ENCODE data around the gene FARSB.
A peak's percentile ranks its signal among the peaks of the same experiment; 100 is the strongest.
"Not testable (repeated sequence)": the region's sequence is repeated elsewhere in the genome, so short reads cannot be mapped to it uniquely, and the experiment has no call there.

FARSB gene

DNA sequence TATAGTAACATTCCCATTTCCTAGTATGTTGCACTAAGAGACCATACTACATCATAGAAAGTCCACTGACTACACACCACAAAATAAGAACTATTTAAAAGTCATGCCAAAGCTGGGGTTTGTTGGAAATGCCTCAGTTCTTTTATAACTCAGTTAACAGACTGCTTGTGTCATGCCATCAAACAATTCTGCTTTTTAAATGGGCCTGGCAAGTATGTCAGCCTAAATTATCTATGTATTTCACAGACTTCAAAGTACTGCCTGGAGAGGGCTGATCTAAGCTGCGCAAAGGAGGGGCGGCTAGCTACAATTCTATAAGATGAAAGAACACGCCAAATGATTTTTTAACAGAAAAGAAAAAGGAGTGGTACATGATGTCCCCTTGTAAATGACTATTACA is 49.6 kb downstream of the FARSB start:
- TF ChIP-seq POLR2A (IDR thresholded peaks at IDR 0.05; ENCODE audit: low read depth, low read length) = no peak
- DNase-seq (ENCODE audit: insufficient read length, low spot score) (no peak), FAIRE-seq (no peak)

DNA sequence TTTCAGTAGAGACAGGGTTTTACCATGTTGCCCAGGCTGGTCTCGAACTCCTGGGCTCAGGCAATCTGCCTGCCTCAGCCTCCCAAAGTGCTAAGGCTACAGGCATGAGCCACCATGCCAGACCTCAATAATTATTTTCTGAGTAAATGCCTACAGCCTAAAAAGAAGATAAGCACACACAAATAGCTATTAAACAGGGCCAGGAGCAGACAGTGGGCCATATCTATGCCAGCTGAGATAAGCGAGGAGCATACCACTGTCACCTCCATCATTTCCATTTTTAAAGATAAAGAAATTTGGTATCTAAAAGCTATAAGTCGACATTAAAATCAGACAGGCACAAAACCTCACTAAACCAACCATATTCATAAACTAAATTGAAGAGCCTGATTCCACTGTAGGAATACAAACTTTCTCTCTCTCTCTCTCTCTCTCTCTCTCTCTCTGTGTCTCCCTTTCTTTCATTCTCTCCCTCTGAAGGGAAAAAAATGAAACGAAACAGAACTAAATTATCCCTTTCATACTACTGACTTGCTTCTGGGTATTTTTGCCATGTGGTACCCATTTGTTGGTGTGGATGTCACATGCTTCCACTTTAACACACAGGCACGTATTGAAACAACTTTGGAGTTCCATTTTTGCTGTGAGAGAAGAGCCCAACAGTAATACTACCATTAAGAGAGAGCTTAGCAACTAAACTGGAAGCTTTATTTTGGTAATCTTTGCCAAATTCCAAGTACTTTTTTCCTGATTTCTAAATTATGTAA is 51.0 kb downstream of the FARSB start:
- TF ChIP-seq POLR2A (IDR thresholded peaks at IDR 0.05; ENCODE audit: low read depth, low read length) = no peak
- DNase-seq (ENCODE audit: insufficient read length, low spot score) = no peak
- no peak for FAIRE-seq

DNA sequence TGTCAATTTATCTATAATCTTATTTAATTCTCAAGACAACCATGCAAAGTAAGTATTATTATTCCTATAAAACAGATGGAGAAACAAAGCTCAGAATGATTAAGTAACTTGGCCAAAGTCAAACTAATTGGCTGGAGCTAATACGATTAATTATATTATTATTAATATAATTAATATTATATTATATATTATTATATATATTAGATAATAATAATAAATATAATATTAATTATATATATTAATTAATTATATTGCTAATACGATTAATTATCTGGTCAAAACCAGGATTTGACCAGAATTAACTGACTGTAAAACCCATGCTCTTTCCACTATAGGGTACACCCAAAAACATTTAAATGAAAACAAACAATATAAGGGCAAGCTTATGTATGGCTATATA is 52.4 kb downstream of the FARSB start:
- DNase-seq (ENCODE audit: insufficient read length, low spot score) (no peak), FAIRE-seq (no peak)
- no peak for TF ChIP-seq POLR2A (IDR thresholded peaks at IDR 0.05; ENCODE audit: low read depth, low read length)

DNA sequence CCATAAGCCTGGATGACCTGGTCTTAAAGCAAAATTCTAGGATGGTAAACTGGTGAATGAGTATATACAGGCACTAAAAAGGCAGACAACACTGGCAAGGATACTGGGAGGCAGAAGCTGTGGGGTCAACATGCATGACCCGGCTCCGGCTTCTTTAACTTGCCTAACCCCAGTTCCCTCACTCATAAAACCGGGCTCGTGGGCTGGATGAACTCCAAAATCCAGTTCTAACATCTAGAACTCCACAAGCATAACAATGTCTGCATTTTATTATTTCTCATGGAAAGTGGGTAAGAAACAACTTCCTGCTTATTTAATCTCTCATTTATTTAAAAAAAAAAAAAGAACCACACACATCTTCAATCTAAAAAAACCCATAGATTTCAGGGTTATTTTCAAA is 57.3 kb downstream of the FARSB start:
- DNase-seq (ENCODE audit: insufficient read length, low spot score) (no peak), FAIRE-seq (no peak)
- TF ChIP-seq POLR2A (IDR thresholded peaks at IDR 0.05; ENCODE audit: low read depth, low read length) = no peak

DNA sequence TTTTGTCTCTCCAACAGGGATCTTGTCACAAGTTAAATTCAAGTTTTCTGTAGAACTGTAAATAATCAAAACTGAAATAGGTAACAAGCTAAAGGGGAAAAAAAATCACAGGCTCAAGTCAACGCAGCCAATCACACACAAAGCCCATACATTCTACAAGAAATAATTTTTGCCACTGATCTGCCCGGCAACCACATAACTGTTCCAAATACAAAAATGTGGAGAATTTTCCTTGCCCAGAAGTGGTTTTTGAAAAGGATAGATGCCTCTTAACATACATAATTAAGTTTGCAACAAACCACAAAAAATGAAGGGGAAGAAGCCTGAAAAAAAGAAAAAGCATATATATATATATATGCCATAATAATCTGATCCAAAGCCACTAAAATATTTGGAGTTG is 60.3 kb downstream of the FARSB start:
- FAIRE-seq = no peak
- no peak for TF ChIP-seq POLR2A (IDR thresholded peaks at IDR 0.05; ENCODE audit: low read depth, low read length)
- DNase-seq (ENCODE audit: insufficient read length, low spot score) = no peak

- DNase-seq (ENCODE audit: insufficient read length, low spot score) (no peak), FAIRE-seq (peak; percentile 85)
- TF ChIP-seq POLR2A (IDR thresholded peaks at IDR 0.05; ENCODE audit: low read depth, low read length) = no peak
Observed at GRCh38 chr2:222594679-222595078, 61.2 kb downstream of the FARSB start.

DNA sequence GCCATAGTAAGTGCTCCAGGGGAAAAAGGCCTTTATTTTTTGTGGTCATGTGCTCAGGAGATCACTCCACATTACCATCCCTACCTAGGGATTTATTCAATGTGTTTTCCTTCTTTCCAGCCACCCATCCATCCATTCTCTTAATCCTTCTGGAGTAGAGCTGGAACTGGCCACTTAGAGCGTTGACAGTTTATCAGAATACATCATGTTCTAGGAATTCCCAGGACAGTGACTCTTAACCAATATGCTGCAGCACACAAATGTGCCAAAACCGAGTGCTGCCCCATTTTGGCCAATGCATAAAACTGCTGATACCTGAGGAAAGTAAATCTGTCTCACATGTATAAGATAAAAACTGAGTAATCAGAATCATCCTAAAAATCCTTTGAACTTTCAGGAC is 63.7 kb downstream of the FARSB start:
- FAIRE-seq (no peak), DNase-seq (ENCODE audit: insufficient read length, low spot score) (no peak)
- TF ChIP-seq POLR2A (IDR thresholded peaks at IDR 0.05; ENCODE audit: low read depth, low read length) = no peak

GRCh38 chr2:222591661-222592060 is 64.2 kb downstream of the FARSB start:
- DNase-seq (ENCODE audit: insufficient read length, low spot score) (no peak), FAIRE-seq (no peak)
- no peak for TF ChIP-seq POLR2A (IDR thresholded peaks at IDR 0.05; ENCODE audit: low read depth, low read length)

DNA sequence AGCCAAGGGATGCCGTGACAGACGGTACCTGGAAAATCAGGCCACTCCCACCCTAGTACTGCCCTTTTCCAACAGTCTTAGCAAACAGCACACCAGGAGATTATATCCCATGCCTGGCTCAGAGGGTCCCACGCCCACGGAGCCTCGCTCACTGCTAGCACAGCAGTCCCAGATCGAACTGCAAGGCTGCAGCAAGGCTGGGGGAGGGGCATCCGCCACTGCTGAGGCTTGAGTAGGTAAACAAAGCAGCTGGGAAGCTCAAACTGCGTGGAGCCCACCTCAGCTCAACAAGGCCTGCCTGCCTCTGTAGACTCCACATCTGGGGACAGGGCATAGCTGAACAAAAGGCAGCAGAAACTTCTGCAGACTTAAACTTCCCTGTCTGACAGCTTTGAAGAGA is 71.3 kb downstream of the FARSB start:
- FAIRE-seq; DNase-seq (ENCODE audit: insufficient read length, low spot score): not testable (repeated sequence)

- DNase-seq (ENCODE audit: insufficient read length, low spot score) = no peak
- no peak for TF ChIP-seq POLR2A (IDR thresholded peaks at IDR 0.05; ENCODE audit: low read depth, low read length)
- no peak for FAIRE-seq
Observed at GRCh38 chr2:222582928-222583327, 73.0 kb downstream of the FARSB start.

DNA sequence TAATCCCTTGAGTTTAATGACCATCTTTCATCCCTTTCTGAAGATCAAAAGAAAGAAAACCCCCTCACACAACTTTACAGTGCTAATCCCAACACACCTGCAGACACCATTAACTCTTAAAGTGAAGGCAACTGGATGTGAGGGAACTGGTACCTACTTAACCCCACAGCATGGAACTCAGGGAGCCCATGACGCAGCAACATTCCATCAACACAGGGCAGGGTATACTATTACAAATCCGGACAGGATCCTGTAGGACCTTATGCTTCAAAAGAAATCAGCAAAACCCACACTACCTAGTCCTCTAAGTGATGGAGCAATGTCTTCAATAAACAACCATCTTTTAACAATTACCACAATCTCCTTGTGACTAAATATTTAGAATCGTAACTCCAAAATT is 78.6 kb downstream of the FARSB start:
- no peak for TF ChIP-seq POLR2A (IDR thresholded peaks at IDR 0.05; ENCODE audit: low read depth, low read length)
- FAIRE-seq = peak; percentile 67
- DNase-seq (ENCODE audit: insufficient read length, low spot score) = no peak

GRCh38 chr2:222576171-222577081 is 79.5 kb downstream of the FARSB start:
- no peak for TF ChIP-seq POLR2A (IDR thresholded peaks at IDR 0.05; ENCODE audit: low read depth, low read length)
- FAIRE-seq = no peak
- no peak for DNase-seq (ENCODE audit: insufficient read length, low spot score)

DNA sequence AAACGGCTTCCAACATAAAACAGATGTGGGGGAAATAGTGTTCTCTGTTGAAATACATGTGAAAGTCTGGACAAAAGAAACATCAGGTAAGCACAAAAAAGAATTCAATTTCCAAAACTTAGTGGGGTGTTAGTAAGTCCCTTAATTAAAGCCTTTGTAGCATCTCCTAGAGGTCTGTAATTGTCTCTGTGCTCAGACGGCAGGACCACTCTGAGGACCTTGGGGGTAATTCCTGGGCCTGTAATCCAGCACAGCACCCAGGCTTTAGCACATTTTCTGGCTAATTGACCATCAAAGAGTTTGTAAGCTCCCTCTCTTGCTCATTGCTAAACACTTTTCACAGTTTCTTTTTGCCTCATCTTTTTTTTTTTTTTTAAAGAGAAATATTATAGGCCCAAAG is 80.3 kb downstream of the FARSB start:
- DNase-seq (ENCODE audit: insufficient read length, low spot score) (no peak), FAIRE-seq (no peak)
- TF ChIP-seq POLR2A (IDR thresholded peaks at IDR 0.05; ENCODE audit: low read depth, low read length) = no peak

GRCh38 chr2:222572751-222573174 is 83.1 kb downstream of the FARSB start:
- TF ChIP-seq POLR2A (IDR thresholded peaks at IDR 0.05; ENCODE audit: low read depth, low read length) = no peak
- peak; percentile 82 for FAIRE-seq
- no peak for DNase-seq (ENCODE audit: insufficient read length, low spot score)

GRCh38 chr2:222572264-222572721 is 83.6 kb downstream of the FARSB start:
- FAIRE-seq (peak; percentile 36), DNase-seq (ENCODE audit: insufficient read length, low spot score) (no peak)
- no peak for TF ChIP-seq POLR2A (IDR thresholded peaks at IDR 0.05; ENCODE audit: low read depth, low read length)
